ENCODE results near the gene KDM2B.

DNA sequence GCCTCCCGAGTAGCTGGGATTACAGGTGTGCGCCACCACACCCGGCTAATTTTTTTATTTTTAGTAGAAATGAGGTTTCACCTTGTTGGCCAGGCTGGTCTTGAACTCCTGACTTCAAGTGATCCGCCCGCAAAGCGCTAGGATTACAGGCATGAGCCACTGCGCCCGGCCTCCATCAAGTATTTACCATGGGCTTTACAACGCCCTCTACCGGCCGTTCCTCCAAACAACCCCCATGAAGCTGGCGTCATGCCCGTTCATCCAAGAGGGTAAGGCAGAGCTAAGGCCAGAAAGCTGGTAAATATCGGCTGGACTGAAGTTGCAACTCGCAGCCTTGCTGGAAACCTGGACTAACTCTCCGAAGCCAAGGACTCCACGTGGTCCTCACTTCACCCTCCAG is 139.3 kb downstream of the KDM2B start:
- TF ChIP-seq CHD2 (IDR thresholded peaks at IDR 0.05; ENCODE audit: low read length, partially characterized antibody) (no peak), RXRA (IDR thresholded peaks at IDR 0.05; ENCODE audit: borderline replicate concordance, low read depth) (no peak)

Measured in SK-N-SH (cell line).